A172 (cell line): Measurements from ENCODE around the gene MGAT1. TPM values are rescaled to one million over a fixed set of nuclear protein-coding genes. Genes with fewer than 3 reads are reported as not detected.
"Not testable (repeated sequence)": the region's sequence is repeated elsewhere in the genome, so short reads cannot be mapped to it uniquely, and the experiment has no call there.

Source experiments
- DNase-seq: peaks from one replicate; pipeline ENCODE4 v3.0.0-alpha.2; 2015; ENCODE audit warnings: low spot score
- total RNA-seq: library from RNA; depleted of rRNA; stranded (reverse); fragments of >200 nt; shearing (Covaris generic); gene quantifications from 2 replicates; pipeline ENCODE4 v1.2.3, GENCODE V29; 2014; rRNA removed

Gene MGAT1
- 65.4 and 80.7 TPM in 2 replicates for total RNA-seq

- peak; percentile 52 for DNase-seq
Observed at GRCh38 chr5:180802325-180803180, at the start of gene MGAT1. Gene MGAT1, minus strand, starts transcription at chr5:180802806. Its CDS starts 9,835 bp downstream, at chr5:180792971.

GRCh38 chr5:180850434-180851078, 48.0 kb upstream of the MGAT1 start:
- DNase-seq, result no peak

- no peak for DNase-seq
Observed at GRCh38 chr5:180849827-180850226, 47.2 kb upstream of the MGAT1 start.

- no peak for DNase-seq
Observed at GRCh38 chr5:180848878-180849277, 46.3 kb upstream of the MGAT1 start.

- DNase-seq, result no peak
Observed at GRCh38 chr5:180848265-180848664, 45.7 kb upstream of the MGAT1 start.

GRCh38 chr5:180847026-180847425, 44.4 kb upstream of the MGAT1 start:
- no peak for DNase-seq

- no peak for DNase-seq
Observed at GRCh38 chr5:180844858-180845257, 42.3 kb upstream of the MGAT1 start.

- no peak for DNase-seq
Observed at GRCh38 chr5:180844432-180844831, 41.8 kb upstream of the MGAT1 start.

GRCh38 chr5:180839935-180840334, 37.3 kb upstream of the MGAT1 start:
- no peak for DNase-seq

- no peak for DNase-seq
Observed at GRCh38 chr5:180839227-180839626, 36.6 kb upstream of the MGAT1 start.

GRCh38 chr5:180837478-180837877, 34.9 kb upstream of the MGAT1 start:
- no peak for DNase-seq

- DNase-seq, result no peak
Observed at GRCh38 chr5:180832638-180833068, 30.0 kb upstream of the MGAT1 start.

GRCh38 chr5:180831139-180832093, 28.8 kb upstream of the MGAT1 start:
- DNase-seq, result no peak

GRCh38 chr5:180830253-180831138, 27.9 kb upstream of the MGAT1 start:
- DNase-seq, result no peak

- DNase-seq, result no peak
Observed at GRCh38 chr5:180829726-180830125, 27.1 kb upstream of the MGAT1 start.

GRCh38 chr5:180828756-180829531, 26.3 kb upstream of the MGAT1 start:
- DNase-seq, result not testable (repeated sequence)

- DNase-seq, result not testable (repeated sequence)
Observed at GRCh38 chr5:180827374-180827773, 24.8 kb upstream of the MGAT1 start.

- peak; percentile 84 for DNase-seq
Observed at GRCh38 chr5:180825768-180826525, 23.3 kb upstream of the MGAT1 start.
